Upper lobe of left lung (tissue), 4 donors: ENCODE results near the gene SPINK6.

Experiments
- CTCF ChIP-seq, 6 experiments: fragments of 450-650 bp in 4 of 6; fragments of 200-600 bp in 2 of 6; sonication (generic) in 2 of 6; IDR thresholded peaks; one replicate each; pipeline ENCODE4 v1.5.1; 2016 to 2019; ENCODE audit warnings: antibody characterized with exemption in 6 of 6
- POLR2AphosphoS5 ChIP-seq, 2 donors: sonication (generic); formaldehyde crosslinking; IDR thresholded peaks; one replicate each; pipeline ENCODE4 v1.5.1; 2017; ENCODE audit warnings: antibody characterized with exemption in 2 of 2

GRCh38 chr5:148214665-148215185, 11.9 kb downstream of the SPINK6 start:
- TF ChIP-seq POLR2AphosphoS5 (IDR thresholded peaks at IDR 0.05) (no peak), CTCF (IDR thresholded peaks at IDR 0.05) (no peak)
